GM06990 (cell line): ENCODE results near the gene ZNF618.

Experiments used
- DNase-seq: peaks from one replicate; pipeline ENCODE4 v3.0.0-alpha.2; 2011; ENCODE audit not compliant: insufficient read length; ENCODE audit errors: extremely low read depth
- H3K27me3 ChIP-seq: replicated peaks from 2 replicates; pipeline ENCODE4 v1.6.0; 2011; ENCODE audit warnings: low read length; ENCODE audit not compliant: control insufficient read depth, insufficient read depth
- H3K36me3 ChIP-seq: 2 replicates; pipeline ENCODE4 v1.5.1; 2011; ENCODE audit warnings: low read length; ENCODE audit not compliant: control insufficient read depth, insufficient read depth
- H3K4me3 ChIP-seq: replicated peaks from 2 replicates; pipeline ENCODE4 v1.5.1; 2011; ENCODE audit warnings: low read depth, mild to moderate bottlenecking, control low read depth, low read length
- CTCF ChIP-seq: IDR thresholded peaks from 2 replicates; pipeline ENCODE4 v1.5.1; 2011; ENCODE audit warnings: low read length, control low read depth, mild to moderate bottlenecking, inconsistent platforms; ENCODE audit not compliant: insufficient read depth, poor library complexity, severe bottlenecking

Gene ZNF618

DNA sequence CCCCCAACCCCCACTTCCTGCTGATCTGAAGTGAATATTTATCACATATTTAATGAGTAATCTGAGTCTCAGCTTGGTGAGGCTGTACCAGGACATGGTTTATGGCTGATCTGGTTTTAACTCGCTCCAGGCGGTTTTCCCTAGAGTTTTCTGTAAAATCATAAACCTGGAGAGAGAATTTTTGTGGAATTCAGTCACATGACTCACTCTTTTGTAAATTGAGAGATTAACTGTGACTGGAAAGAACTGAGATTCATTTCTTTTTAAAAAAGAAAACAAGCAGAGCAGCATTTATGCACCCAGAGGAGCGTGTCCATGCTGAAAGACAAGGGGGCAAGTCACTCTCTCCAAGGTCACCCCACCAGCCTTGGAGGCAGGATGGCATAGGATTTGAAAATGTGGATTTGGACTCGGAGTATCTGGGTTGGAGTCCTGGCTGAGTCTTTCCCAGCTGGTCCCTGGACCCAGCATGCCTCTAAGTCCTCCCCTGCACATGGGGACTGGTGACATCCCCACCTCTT is 81.8 kb downstream of the ZNF618 start:
- H3K36me3 ChIP-seq = no peaks in the 10 kb centered on the region
- H3K4me3 ChIP-seq = no peak overlapping the region
- no peaks in the 10 kb centered on the region; the same call in 1 of the 2 replicates for H3K27me3 ChIP-seq
- no peak for TF ChIP-seq CTCF
- no peak for DNase-seq

DNA sequence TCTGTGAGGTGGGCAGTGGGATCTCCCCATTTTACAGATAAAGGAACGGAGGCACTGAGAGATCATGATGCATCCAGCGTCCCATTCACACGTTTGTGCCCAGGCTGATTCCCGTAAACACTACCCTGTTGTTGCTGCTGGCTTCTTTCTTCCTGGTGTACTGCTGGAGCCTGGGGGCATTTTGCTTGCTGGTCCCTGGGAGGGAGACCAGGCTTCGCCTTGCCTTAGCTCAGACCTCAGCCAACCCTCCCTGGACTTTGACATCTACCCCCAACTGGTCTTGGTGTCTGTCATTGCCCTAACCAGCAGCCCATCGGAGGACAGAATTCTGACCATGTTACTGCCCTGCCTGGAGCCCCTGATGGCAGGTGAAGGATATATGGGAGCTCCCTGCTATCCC is 82.4 kb downstream of the ZNF618 start:
- no peak for TF ChIP-seq CTCF
- DNase-seq = no peak
- no peaks in the 10 kb centered on the region for H3K36me3 ChIP-seq
- no peaks in the 10 kb centered on the region; the same call in 1 of the 2 replicates for H3K27me3 ChIP-seq
- H3K4me3 ChIP-seq = no peak overlapping the region

DNA sequence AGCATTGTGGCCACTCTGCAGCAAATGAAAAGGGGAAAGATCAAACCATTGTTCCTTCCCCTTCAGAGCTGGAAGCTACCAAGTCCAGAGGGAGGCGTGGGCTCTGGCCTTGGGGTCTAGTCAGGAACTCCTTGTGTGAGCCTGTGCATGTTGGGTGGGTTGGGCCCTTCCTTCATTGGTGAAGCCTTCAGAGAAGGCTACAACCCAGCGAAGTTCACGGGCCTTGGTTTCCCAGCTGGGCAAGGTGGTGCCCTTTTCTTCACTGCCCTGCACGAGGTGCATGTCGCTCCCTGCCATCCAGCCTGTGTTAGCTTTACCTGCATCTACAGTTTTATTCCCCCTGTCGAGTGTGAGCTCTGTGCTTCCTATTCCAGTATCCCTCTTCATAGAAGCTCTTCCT is 84.7 kb downstream of the ZNF618 start:
- Histone ChIP-seq H3K36me3 (no peaks in the 10 kb centered on the region), H3K4me3 (no peak overlapping the region), H3K27me3 (no peaks in the 10 kb centered on the region; the same call in none of the 2 replicates)
- no peak for TF ChIP-seq CTCF
- no peak for DNase-seq

DNA sequence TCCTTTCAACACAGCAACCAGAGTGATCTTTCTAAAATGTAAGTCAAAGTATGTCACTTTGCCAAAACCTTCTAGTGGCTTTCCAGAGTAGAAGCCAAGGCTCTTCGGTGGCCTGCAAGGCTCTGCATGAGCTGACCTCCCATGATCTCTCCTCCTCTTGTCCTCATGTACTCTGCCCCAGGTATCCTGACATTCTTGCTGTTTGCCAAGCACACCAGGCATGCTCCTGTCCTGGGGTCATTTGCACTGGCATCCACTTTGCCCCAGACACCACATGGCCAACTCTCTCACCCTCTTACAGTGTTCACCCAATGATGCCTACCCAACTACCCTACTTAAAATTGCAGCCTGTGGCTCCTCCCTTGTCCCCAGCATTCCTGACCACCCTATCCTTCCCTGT is 86.3 kb downstream of the ZNF618 start:
- Histone ChIP-seq H3K4me3 (no peak overlapping the region), H3K27me3 (no peaks in the 10 kb centered on the region; the same call in none of the 2 replicates), H3K36me3 (no peaks in the 10 kb centered on the region)
- TF ChIP-seq CTCF = no peak
- no peak for DNase-seq

DNA sequence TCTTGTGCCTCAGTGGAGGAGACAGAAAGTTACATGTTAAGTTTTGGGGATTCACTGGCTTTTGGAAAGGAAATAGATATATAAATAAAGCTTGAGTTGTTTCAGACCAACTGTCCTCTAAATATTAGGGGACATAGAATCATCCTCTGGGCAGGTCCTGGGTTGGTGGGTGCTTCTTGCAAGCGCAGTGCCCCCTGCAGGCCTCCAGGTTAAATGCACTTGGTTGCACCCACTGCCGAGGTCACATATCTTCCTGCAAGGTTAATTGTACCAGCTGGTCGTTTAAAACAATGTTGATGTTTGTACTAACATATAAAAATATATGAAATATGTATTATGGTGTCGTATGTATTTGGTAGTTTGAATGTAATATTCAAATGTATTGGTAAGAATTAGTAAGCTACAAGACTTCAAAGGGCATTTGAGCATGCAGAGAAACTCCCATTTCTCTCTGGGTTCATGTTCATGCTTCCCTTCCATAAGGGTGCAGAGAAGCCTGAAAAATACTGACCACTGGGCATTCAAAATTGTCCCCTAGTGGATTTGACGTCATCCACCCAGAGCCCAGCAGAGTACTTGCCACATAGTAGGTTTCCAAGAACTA is 87.0 kb downstream of the ZNF618 start:
- Histone ChIP-seq H3K36me3 (no peaks in the 10 kb centered on the region), H3K27me3 (no peaks in the 10 kb centered on the region; the same call in none of the 2 replicates), H3K4me3 (no peak overlapping the region)
- TF ChIP-seq CTCF = peak; percentile 74
- DNase-seq = no peak
